MCF 10A (cell line): ENCODE measurements around the gene CLEC1A. TPM values are rescaled to one million over a fixed set of nuclear protein-coding genes. Genes with fewer than 3 reads are reported as not detected.
A peak's percentile ranks its signal among the peaks of the same experiment; 100 is the strongest.

Experiments
- BruUV-seq: library from RNA; stranded (reverse); fragments of 400-500 nt; replicated peaks from 2 replicates; lab custom pipeline; 2021; lab: Mats Ljungman, UMichigan
- CTCF ChIA-PET: fragments of 300-600 bp; sonication (Branson Sonifier 250); formaldehyde crosslinking; extraction: SDS; loops from one replicate; lab custom pipeline; 2021; ENCODE audit warnings: antibody characterized with exemption, inconsistent platforms; lab: Yijun Ruan, JAX
- POLR2A ChIA-PET: fragments of 300-600, 350-650 bp; sonication (Branson Sonifier 250); formaldehyde crosslinking; extraction: SDS; loops from one replicate; lab custom pipeline; 2020; ENCODE audit warnings: antibody characterized with exemption, inconsistent platforms; lab: Yijun Ruan, JAX
- DNase-seq: peaks from one replicate; pipeline ENCODE4 v3.0.0-alpha.2; 2018; ENCODE audit not compliant: unreplicated experiment
- H3K27ac Mint-ChIP-seq: one replicate; pipeline ENCODE4 v1.8.0; 2022; ENCODE audit warnings: mild to moderate bottlenecking, low read depth, mixed read lengths; ENCODE audit not compliant: unreplicated experiment
- H3K27me3 Mint-ChIP-seq: one replicate; pipeline ENCODE4 v1.8.0; 2022; ENCODE audit warnings: mixed read lengths; ENCODE audit not compliant: insufficient read depth, unreplicated experiment
- H3K36me3 Mint-ChIP-seq: one replicate; pipeline ENCODE4 v1.8.0; 2022; ENCODE audit warnings: mild to moderate bottlenecking, moderate library complexity, mixed read lengths; ENCODE audit not compliant: insufficient read depth, unreplicated experiment
- H3K4me1 Mint-ChIP-seq: one replicate; pipeline ENCODE4 v1.8.0; 2022; ENCODE audit warnings: mixed read lengths; ENCODE audit not compliant: insufficient read depth, unreplicated experiment
- H3K4me3 Mint-ChIP-seq: one replicate; pipeline ENCODE4 v1.8.0; 2022; ENCODE audit warnings: mild to moderate bottlenecking, moderate library complexity, mixed read lengths; ENCODE audit not compliant: unreplicated experiment
- H3K9me3 Mint-ChIP-seq: one replicate; pipeline ENCODE4 v1.8.0; 2022; ENCODE audit warnings: mixed read lengths; ENCODE audit not compliant: unreplicated experiment
- CTCF ChIP-seq: fragments of 200-600 bp; IDR thresholded peaks from one replicate; pipeline ENCODE4 v1.8.0; 2022; ENCODE audit warnings: antibody characterized with exemption, mild to moderate bottlenecking; ENCODE audit not compliant: unreplicated experiment
- intact Hi-C: fragments of 100-400 bp; cut with micrococcal nuclease; formaldehyde crosslinking; loops from 2 replicates; pipeline ENCODE4 v1.14.1; 2022
- total RNA-seq: library from RNA; stranded (reverse); gene quantifications from 2 replicates; pipeline ENCODE4 v1.2.3, GENCODE V29; 2022

CLEC1A gene
- total RNA-seq, 1 experiment from 2014 or later = not detected

GRCh38 chr12:10110256-10110844 is 11.6 kb upstream of the CLEC1A start:
- ChIA-PET POLR2A (no interaction called here), CTCF (interaction anchor here (0.6 kb wide), 1 partner anchor 221 kb away, joined by 3 read pairs; no protein-coding TSS in a partner anchor)
- intact Hi-C loops = no loop called here
- no peak for TF ChIP-seq CTCF
- no peaks in the 10 kb centered on the region for H3K36me3 Mint-ChIP-seq
- H3K27ac Mint-ChIP-seq = no peak overlapping the region
- DNase-seq = no peak
- no peaks in the 10 kb centered on the region for H3K4me1 Mint-ChIP-seq
- H3K4me3 Mint-ChIP-seq = no peak overlapping the region
- no peaks in the 10 kb centered on the region for H3K27me3 Mint-ChIP-seq
- no peaks in the 10 kb centered on the region for H3K9me3 Mint-ChIP-seq
- BruUV-seq = no TSS peak

GRCh38 chr12:10102322-10102721 is 3.5 kb upstream of the CLEC1A start:
- no peak for DNase-seq
- no peak overlapping the region for H3K27ac Mint-ChIP-seq
- BruUV-seq = no TSS peak
- H3K9me3 Mint-ChIP-seq = no peaks in the 10 kb centered on the region
- H3K4me1 Mint-ChIP-seq = peaks cover 20% of the 10 kb centered on the region
- TF ChIP-seq CTCF = no peak
- no peaks in the 10 kb centered on the region for H3K27me3 Mint-ChIP-seq
- H3K4me3 Mint-ChIP-seq = no peak overlapping the region
- ChIA-PET POLR2A (interaction anchor here (1.2 kb wide), 2 partner anchors 19 to 26 kb away, joined by 3 read pairs; no protein-coding TSS in a partner anchor), CTCF (interaction anchor here (0.8 to 3.2 kb wide), 6 partner anchors 34 to 352 kb away, joined by 4 to 17 read pairs (median 8); partner anchors contain the start of gene CLEC12B)
- H3K36me3 Mint-ChIP-seq = no peaks in the 10 kb centered on the region
- intact Hi-C loops = no loop called here

- POLR2A ChIA-PET = interaction anchor here (0.9 to 2.4 kb wide), 6 partner anchors 10 to 35 kb away, joined by 3 to 10 read pairs (median 4); no protein-coding TSS in a partner anchor
- no peaks in the 10 kb centered on the region for H3K27me3 Mint-ChIP-seq
- H3K9me3 Mint-ChIP-seq = no peaks in the 10 kb centered on the region
- DNase-seq = no peak
- CTCF ChIA-PET = interaction anchor here (0.6 to 3.2 kb wide), 12 partner anchors 11 to 351 kb away, joined by 3 to 17 read pairs (median 4); partner anchors contain the start of gene CLEC12B
- TF ChIP-seq CTCF = no peak
- no peaks in the 10 kb centered on the region for H3K36me3 Mint-ChIP-seq
- BruUV-seq = no TSS peak
- peaks cover 20% of the 10 kb centered on the region for H3K4me1 Mint-ChIP-seq
- H3K27ac Mint-ChIP-seq = peak overlapping the region; percentile 25
- intact Hi-C loops = no loop called here
- H3K4me3 Mint-ChIP-seq = peak overlapping the region; percentile 38
Measured at GRCh38 chr12:10101648-10102220, 2.9 kb upstream of the CLEC1A start.

- POLR2A ChIA-PET = interaction anchor here (0.6 to 2.4 kb wide), 7 partner anchors 10 to 228 kb away, joined by 3 to 10 read pairs (median 4); no protein-coding TSS in a partner anchor
- peak overlapping the region; percentile 38 for H3K4me3 Mint-ChIP-seq
- DNase-seq = peak; percentile 78
- H3K4me1 Mint-ChIP-seq = peaks cover 20% of the 10 kb centered on the region
- CTCF ChIA-PET = interaction anchor here (0.6 to 3.2 kb wide), 12 partner anchors 11 to 351 kb away, joined by 3 to 17 read pairs (median 4); partner anchors contain the start of gene CLEC12B
- H3K27me3 Mint-ChIP-seq = no peaks in the 10 kb centered on the region
- intact Hi-C loops = no loop called here
- TF ChIP-seq CTCF = no peak
- no TSS peak for BruUV-seq
- H3K9me3 Mint-ChIP-seq = no peaks in the 10 kb centered on the region
- no peaks in the 10 kb centered on the region for H3K36me3 Mint-ChIP-seq
- peak overlapping the region; percentile 25 for H3K27ac Mint-ChIP-seq
Measured at GRCh38 chr12:10101042-10101579, 2.3 kb upstream of the CLEC1A start.
